T-helper 1 cell treated with Interleukin-12 subunit alpha and Interleukin-12 subunit beta and Interleukin-4 antibody, amounts not matched to agents 30 ng/mL and 1 ng/mL, for 36 hours (primary cell): ENCODE results near the gene DENND6B. TPM values are rescaled to one million over a fixed set of nuclear protein-coding genes. Genes with fewer than 3 reads are reported as not detected.

ENCODE experiments used
- intact Hi-C: fragments of 100-400 bp; cut with micrococcal nuclease; formaldehyde crosslinking; loops from one replicate; pipeline ENCODE4 v1.15.1; 2024
- total RNA-seq: library from RNA; stranded (reverse); gene quantifications from 2 replicates; pipeline ENCODE4 v1.2.3, GENCODE V29; 2022

Gene DENND6B
- total RNA-seq, 1 donor from 2014 or later = 2.9 TPM

DNA sequence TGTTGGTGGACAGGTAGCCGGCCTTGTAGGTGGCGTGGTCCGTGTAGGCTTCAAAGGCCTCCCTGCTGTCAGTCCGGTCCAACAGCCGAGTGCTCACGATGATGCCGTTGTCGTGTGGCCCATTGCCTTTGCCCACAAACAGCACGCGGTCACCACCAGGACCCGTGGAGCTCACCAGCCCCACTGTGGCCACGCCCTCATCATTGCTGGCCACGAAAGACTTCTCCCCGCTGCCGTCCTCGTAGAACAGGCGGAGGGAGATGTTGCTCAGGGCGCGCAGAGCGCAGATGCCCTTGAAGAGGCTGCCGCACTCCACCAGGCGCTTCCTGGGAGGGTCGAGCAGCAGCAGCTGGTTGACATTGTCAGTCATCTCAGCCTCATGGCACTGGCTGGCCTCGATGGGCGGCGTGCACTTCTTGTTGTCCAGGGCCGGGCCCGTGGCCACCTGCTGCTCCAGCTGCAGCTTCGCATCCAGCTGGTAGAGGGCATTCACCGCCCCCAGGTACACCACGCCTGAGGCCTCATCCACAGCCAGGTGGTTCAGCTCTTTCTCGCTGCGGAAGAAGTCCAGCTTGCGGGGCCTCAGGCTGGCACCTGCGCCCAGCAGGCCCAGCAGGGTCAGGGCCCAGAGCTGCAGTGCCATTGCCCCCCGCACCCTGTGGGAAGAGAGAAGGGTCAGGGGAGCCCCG lies 36.7 kb downstream of the DENND6B start:
- intact Hi-C loops = no loop called here

DNA sequence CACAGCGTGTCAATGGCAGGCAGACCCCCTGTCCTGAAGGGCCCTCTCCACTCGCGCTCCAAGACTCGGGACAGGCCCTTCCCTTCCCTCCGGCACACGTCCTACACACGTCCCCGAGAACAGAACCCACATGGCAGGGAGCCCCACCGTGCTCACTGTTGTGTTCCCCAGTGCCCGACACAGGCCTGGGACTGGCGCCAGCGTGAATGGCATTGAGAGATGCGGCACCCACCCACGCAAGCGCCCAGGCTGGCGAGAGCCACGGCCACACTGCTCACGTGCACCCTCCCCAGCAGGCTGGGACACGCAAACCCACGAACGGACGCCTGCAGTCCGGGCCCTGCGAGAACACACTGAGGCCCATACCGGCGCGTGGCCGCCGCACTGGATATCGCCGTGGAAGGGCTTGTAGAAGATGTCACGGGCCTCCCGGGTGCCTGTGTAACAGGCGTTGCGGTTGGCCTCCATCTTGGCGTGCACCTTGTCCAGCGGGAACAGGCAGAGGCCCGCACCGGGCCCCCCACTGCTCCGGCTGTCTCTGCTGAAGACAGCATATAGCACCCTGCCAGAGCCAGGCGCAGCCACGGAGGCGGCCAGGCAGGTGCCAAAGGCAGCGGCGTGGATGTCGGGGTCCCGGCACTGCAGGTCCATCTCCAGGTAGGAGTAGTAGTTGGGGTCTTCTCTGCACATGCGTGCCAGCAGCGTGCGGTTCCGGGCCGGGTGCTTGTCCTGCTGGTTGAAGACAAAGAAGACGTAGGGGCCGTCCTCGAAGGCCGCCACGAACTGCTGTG lies 37.5 kb downstream of the DENND6B start:
- intact Hi-C loops = no loop called here

DNA sequence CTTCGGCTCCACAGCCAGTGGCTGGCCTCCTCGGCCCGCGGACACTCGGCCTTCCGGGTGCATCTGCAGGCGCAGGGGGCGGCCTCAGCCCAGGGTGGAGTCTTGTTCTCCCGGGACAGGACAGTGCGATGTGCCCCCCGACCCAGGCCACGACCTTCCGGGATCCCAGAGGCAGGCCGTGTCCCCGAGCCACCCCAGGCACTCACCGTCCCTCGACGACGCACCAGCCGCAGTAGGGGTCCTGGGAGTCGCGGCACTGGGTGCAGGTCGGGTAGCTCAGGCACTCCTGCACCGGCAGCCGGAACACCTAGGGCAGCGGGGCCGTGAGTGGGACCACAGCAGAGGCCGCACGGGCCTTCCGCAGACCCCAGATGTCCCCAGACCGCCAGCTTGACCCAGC lies 39.1 kb downstream of the DENND6B start:
- intact Hi-C loops = no loop called here

DNA sequence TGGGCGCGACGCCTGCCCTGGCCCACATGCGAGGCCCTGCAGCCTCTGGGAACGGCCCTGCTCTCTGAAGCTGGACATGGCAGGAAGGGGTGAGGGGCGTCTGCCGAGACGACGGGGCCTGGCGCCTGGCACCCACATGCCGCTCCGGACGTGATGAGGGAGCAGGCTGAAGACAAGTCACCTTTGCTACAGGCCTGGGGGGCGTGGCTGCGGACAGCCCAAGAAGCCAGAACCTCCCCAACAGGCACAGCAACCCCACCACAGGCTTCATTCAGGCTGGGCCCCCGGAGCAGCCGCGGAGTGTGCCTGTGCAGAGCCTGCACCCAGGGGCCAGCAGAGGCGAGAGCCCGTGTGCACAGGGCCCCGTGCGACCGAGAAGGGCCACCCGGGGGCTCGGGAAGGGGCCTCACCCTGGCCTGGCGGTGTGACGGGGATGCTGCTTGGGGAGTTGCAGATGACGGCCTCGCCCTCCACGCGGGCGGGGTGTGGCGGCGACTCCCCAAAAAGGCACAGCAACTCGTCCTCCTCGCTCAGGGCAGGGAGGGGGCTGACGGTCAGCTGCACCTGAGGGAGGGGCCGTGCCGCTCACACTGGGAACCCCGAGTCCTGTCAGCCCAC lies 40.0 kb downstream of the DENND6B start:
- intact Hi-C loops = no loop called here

DNA sequence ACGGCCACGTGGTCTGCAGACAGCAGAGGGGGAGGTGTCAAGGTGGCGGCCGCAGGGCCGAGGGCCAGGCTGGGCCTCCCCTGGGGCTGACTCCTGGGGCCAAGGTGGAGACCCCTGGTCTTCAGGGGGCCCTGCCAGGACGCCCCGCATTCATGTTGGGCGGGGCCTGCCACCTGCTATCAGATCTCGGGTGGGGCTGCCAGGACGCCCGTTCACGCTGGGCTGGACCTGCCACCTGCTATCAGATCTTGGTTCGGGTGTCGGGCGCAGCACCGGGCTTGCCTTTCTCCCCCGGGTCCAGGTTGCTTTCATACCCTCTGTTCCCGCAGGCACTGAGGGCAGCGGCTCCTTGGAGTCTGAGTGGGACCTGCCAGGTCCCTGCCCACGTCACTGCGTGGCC lies 40.5 kb downstream of the DENND6B start:
- intact Hi-C loops = no loop called here

DNA sequence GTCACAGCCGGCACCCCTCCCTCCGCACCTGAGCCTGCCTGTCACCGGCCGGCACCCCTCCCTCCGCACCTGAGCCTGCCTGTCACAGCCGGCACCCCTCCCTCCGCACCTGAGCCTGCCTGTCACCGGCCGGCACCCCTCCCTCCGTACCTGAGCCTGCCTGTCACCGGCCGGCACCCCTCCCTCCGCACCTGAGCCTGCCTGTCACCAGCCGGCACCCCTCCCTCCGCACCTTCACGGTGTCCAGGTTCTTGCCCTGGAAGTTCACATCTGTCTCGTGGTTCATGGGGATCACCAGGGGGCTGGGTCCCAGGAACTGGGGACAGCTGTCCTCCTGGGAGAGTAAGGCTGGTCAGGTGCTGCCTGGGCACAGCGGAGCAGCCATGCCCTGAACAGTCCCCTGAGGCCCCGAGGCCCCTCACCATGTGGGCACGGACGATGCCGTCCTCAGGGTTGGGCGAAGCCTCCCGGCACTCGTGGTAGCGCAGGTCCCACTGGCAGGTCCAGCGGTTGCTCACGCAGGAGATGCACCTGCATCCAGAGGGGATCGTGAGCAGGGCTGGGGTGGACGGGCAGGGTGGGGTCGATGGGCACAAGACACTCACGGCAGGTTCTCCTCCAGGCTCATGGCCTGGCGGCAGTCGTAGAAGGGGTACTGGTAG lies 41.1 kb downstream of the DENND6B start:
- intact Hi-C loops = no loop called here

DNA sequence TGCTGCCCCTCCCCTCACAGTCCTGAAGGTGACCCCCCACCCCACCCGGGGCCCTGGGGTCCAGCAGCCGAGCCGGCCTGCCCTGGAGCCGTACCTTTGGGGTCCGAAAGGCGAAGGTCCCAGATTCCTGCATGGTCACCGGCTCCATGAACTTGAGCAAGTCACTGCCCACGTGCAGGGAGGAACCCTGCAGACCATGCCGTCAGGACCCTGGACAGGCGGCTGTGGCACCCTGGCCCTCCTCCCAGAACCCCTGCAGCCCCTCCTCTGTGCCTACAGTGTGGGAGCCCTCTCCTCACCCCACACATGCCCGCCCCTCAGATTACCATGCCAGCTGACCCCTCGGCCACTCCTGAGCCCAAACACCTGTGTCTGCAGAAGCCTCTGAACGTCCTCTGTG lies 42.3 kb downstream of the DENND6B start:
- intact Hi-C loops = no loop called here

DNA sequence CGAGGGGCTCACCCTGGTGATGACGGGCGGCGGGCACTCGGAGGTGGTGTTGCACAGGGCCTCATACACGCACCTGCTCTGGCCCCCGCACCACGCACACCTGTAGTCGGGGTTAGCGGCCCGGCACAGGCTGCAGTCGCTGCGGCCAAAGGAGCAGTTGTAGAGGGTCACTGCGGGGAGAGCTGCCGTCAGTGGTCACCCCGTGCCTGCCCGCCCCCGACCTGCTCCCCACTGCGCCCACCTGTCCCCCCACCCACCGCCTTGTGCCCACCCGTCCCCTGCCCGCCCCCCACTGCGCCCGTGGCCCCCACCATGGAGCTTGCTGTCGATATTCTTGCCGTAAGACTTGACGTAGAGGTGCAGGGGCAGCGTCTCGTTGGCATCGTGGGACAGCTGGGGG lies 43.0 kb downstream of the DENND6B start:
- intact Hi-C loops = no loop called here

DNA sequence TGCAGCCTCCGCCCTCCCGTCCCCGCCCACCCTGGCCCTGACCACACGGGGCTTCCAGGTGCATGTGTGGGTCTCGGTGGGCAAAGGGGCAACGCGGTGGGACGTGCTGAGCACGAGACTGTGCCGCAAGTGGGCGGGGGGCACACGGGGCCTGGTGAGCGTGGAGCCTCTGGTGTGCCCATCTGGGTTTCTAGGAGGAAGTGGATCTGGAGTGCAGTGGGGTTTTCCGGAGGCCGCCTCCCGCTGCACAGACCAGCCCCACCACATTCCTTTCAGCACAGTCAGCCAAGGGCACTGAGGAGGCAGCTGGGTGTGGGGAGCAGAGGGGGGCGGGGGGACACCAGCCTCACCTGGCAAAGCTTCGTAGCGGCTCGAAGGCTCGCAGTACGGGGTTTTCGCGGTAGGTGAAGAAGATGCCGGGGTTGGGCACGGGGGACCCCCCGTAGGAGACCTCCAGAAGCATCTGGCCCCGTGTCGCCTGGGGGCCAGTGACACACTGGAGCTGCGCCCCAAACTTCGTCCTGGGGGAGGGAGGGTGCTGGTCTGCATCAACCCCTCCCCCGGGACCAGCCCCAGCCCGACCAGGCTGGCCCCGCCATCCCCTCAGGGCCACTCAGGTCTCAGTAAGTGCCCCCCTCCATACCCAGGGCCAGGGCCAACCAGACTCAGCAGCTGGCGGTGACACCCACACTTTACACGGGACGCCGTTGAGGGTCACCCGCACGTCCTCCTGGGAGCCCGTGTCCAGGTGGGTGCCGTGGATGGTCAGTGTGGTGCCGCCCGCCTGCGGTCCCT lies 44.3 kb downstream of the DENND6B start:
- intact Hi-C loops = no loop called here

DNA sequence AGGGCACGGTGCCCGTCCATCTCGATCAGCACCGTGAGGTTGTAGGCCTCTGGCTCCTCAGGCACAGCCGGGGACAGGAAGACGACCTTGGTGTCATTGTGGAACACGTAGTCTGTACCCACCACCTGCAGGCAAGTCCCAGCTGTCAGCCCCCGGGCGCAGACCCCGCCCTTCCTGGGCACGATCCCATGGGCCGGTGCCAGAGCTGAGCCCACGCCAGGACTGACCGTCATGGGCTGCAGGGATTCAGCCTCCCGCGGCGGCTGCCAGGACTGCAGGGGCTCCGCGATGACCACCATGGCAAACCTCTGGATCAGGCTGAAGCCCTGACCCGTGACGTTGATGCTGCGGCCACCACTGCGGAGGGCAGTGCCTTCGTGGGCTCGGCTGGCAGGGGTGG lies 44.9 kb downstream of the DENND6B start:
- intact Hi-C loops = no loop called here

DNA sequence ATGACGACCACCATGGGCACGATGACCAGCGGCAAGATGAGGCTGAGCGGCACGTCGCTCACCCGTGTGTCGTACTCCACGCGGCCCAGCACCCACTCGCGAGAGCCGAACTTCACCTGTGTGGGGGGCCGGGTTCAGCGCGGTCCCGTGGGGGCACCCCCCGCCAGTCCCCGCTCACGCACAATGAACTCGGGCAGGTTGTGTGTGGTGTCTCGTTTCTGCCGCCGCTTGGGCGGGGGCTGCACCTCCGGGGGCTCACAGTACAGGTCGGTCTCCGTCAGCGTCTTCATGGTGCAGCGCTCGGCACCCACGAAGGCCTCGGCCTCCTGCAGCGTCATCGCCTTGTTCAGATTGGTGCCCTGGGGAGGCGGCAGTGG lies 45.4 kb downstream of the DENND6B start:
- intact Hi-C loops = no loop called here

DNA sequence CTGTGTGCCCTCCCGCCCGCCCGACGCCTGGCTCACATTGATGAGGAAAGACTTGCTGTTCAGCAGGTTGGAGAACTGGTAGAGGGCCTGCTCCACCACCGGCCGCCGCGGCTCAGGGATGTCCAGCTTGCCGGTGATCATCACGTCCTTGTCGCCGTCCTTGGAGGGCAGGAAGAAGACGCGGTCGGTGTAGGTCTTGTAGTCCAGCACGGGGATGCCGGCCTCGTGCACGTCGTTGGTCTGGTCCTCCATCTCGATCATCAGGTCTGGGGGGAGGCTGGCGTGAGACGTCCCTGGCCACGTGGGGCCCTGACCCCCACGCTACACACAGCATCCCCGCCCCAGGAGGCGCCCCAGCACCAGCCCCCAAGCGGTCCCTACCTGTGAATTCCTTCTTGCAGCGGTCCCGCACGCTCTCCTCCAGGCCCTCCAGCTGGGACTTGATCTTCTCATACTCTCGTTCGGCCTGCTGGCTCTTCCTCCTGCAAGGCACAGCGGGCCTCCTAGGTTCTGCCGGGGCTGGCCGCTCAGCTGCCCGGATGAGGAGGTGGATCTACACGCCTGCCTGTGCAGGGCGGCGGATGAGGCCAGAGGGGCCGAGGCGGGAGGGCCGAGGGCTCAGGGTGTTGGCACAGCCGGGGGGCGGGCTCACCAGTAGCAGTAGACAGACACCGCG lies 46.0 kb downstream of the DENND6B start:
- intact Hi-C loops = no loop called here

DNA sequence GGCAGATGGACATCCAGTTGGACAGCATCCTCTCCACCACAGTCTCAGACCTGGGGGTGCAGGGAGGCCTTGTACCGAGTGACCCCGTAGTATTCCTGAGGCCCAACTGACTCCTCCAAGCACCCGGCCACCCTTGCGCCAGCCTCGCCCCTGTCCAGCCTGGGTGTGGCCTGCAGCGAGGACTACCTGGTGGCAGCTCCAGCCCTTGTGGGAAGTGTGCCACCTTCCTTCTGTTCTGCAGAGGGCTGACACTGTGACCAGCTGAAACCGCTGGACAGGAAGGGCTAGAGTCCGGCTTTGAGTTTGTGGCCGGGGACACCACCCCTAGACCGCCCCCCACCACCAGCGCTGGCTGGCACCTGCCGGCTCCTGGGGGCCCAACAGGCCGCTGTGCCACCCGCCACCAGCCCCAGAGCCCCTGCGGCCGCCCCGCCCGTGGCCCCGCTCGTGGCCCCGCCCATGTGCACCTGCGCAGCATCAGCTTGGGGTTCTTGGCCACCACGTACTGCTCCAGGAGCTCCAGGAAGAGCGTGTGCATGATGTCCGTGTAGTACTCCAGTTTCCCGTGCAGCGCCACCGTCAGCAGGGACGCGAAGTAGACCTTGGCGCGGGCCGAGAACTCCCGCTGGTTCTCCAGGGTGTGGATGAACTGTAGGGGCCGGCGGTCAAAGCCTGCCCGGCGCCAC lies 46.6 kb downstream of the DENND6B start:
- intact Hi-C loops = no loop called here

DNA sequence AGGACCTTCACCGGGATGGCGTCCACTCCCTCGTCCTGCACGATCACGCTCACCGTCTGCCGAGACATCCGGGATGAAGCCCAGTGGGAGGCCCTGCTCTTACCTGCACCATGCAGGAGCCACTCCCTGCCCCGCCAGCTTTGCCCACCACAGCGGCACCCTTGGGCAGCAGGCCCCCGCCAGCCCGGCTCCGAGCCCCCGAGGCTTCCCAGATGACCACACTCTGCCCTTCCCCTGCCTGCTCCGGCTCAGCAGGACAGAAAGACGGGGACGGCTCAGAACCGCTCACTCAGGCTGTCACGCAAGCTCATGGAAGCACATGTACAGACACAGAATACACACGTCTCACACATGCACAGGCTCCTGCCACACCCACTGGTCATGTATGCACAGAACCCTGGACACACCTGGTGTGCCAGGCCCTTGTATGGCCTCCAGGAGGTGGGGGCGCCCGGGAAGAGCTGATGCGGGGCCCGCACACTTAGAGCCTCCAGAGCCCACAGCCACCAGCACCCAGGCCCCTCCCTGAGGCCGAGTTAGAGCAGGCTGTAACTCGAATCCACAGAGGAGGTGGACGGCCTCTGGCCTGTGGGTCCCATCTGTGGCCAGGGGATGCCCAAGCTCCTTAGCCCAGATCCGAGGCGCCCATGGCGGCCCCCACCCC lies 47.7 kb downstream of the DENND6B start:
- intact Hi-C loops = no loop called here

DNA sequence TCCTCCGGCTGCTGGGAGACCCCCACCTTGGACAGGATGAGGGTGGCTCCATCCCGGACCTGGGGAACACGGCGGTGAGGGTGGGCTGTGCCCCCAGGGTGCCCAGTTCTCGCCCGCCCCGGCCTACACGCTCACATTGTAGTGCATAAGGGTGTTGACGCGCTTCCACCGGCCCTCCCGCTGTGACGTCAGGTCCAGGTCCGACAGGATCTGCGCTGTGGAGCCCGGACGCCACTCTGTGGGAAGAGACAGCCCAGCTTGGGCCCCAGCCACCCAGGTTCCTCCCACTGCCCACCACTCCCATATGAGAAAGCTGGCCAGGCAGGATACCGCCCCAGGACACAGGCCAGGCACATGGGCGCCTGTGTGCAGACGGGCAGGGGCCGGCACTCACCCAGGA lies 48.4 kb downstream of the DENND6B start:
- intact Hi-C loops = no loop called here

DNA sequence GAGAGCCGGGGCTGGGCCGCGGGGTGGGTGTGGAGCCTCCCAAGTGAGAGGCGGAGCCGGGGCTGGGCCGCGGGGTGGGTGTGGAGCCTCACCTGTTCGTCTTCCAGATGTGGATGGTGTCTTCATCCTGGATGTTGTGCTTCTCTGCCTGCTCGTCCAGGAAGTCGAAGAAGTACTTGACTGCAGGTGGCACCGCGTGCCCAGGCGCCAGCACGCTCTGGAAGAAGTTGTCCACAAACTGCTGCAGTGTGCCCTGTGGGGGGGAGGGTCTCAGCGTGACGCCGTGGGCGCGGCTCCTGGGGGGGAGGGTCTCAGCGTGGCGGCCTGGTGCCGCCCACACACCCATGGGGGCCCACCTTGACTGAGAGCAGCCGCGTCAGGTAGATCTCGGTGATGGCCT lies 49.1 kb downstream of the DENND6B start:
- intact Hi-C loops = no loop called here

DNA sequence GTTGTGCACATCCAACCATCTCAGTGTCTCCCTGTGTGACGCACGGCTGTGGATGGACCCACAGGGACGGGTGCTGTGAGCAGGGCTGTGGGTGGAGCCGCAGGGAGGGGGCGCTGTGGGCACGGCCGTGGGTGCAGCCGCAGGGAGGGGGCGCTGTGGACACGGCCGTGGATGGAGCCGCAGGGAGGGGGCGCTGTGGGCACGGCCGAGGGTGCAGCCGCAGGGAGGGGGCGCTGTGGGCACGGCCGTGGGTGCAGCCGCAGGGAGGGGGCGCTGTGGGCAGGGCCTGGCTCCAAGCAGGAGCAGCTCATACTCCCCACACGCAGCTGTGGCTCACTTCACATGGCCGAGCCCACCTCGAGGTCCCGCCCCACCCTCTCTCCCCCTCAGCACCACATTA lies 50.7 kb downstream of the DENND6B start:
- intact Hi-C loops = no loop called here

DNA sequence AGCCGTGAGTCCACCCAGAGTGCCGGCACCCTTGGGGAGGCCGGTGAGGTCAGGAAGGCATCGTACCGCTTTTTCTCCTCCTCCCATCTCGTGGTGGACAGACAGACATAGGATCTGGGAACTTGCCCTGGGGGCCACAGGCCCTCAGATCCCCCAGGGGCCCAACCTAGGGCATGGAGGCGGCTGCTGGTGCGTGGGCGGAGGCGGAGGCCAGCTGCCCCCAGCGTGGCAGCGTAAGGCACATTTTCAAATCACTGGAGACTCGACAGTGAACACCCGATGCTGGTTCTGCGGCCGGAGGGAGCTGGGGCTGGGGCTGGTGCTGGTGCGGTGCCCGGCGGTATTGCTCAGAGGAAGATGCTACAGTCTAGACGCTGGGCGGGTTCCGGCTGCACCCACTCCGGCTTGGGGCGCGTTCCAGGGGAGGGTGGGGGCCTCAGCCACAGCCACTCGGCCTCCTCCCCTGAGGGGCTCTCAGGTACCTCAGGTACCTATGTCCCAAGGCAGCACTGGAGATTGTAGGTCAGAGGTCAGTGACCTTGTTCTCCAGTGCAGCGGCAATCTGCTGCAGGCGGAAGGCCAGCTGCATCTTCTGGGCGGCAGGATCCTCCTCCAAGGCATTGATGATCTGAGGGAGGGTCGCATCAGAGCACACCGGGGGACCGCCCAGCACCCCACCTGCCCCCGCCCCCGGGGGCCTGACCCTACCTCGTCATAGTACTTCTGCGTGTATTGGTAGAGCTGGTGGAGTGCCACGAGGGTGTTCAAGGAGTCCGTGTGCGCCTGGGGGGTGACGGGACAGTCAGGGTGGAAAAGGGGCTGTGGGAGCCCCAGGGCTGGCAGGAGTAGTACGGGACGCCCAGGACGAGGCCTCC lies 51.4 kb downstream of the DENND6B start:
- intact Hi-C loops = no loop called here

DNA sequence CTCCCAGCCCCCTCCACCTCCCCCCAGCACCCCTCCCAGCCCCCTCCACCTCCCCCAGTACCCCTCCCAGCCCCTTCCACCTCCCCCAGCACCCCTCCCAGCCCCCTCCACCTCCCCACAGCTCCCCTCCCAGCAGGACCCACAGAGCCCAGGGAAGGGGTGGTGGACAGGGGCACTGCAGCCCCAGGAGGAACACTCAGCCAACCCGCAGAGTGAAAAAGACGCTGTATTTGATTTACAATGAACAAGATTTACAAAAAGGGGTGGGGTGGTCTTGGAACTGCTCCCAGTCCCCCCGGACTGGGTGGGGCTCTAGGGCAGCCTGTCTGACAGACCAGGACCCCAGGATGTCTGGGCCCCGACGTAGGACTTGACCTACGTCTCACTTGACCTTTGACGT lies 52.0 kb downstream of the DENND6B start:
- intact Hi-C loops = loop anchor here (5.0 kb wide), 2 partner anchors 33 to 233 kb away; partner anchors contain the start of genes LMF2, NCAPH2 and PLXNB2
